Inflammatory macrophage (primary cell): ENCODE results near the gene CYRIA.
A peak's percentile ranks its signal among the peaks of the same experiment; 100 is the strongest.

Experiments used
- DNase-seq, 2 donors: peaks; one replicate each; pipeline ENCODE4 v3.0.0-alpha.2; 2020 to 2022
- total RNA-seq, 18 experiments: gene quantifications; one replicate each; lab custom pipeline; 2026; ENCODE audit warnings: mixed read lengths in 6 of 18, inconsistent platforms in 2 of 18; lab: John Stamatoyannopoulos, UW

The CYRIA gene
- 16.5 to 135 (median 41.7) reads per million in 18 experiments for total RNA-seq

GRCh38 chr2:16665748-16666448, at the start of gene CYRIA:
Gene CYRIA (minus strand): TSS chr2:16665834. CDS start chr2:16588119, 77,715 bp downstream.
- peak; percentile 36 to 67 for DNase-seq

- no peak for DNase-seq
Measured at GRCh38 chr2:16713011-16713423, 47.4 kb upstream of the CYRIA start.

- DNase-seq, result peak; percentile 89 to 91
Measured at GRCh38 chr2:16709769-16710168, 44.1 kb upstream of the CYRIA start.

- DNase-seq, result no peak
Measured at GRCh38 chr2:16708173-16708572, 42.5 kb upstream of the CYRIA start.

- no peak for DNase-seq
Measured at GRCh38 chr2:16707014-16707623, 41.5 kb upstream of the CYRIA start.

GRCh38 chr2:16700551-16701259, 35.1 kb upstream of the CYRIA start:
- DNase-seq, result peak; percentile 52 to 65

GRCh38 chr2:16693854-16694253, 28.2 kb upstream of the CYRIA start:
- no peak for DNase-seq

GRCh38 chr2:16691261-16691660, 25.6 kb upstream of the CYRIA start:
- no peak for DNase-seq

- no peak for DNase-seq
Measured at GRCh38 chr2:16687955-16688354, 22.3 kb upstream of the CYRIA start.

- no peak for DNase-seq
Measured at GRCh38 chr2:16687222-16687621, 21.6 kb upstream of the CYRIA start.

GRCh38 chr2:16686641-16687040, 21.0 kb upstream of the CYRIA start:
- no peak for DNase-seq

- no peak for DNase-seq
Measured at GRCh38 chr2:16685340-16685715, 19.7 kb upstream of the CYRIA start.

- no peak for DNase-seq
Measured at GRCh38 chr2:16684676-16685339, 19.2 kb upstream of the CYRIA start.

GRCh38 chr2:16683576-16683975, 17.9 kb upstream of the CYRIA start:
- no peak for DNase-seq

- DNase-seq, result no peak
Measured at GRCh38 chr2:16682431-16683118, 16.9 kb upstream of the CYRIA start.

GRCh38 chr2:16680781-16681180, 15.1 kb upstream of the CYRIA start:
- DNase-seq, result peak in 1 of 2 donors; percentile 43

GRCh38 chr2:16680304-16680703, 14.7 kb upstream of the CYRIA start:
- DNase-seq, result peak; percentile 60 to 79

GRCh38 chr2:16678964-16679363, 13.3 kb upstream of the CYRIA start:
- DNase-seq, result no peak

- no peak for DNase-seq
Measured at GRCh38 chr2:16677875-16678274, 12.2 kb upstream of the CYRIA start.

- DNase-seq, result no peak
Measured at GRCh38 chr2:16675781-16676180, 10.1 kb upstream of the CYRIA start.

GRCh38 chr2:16674154-16674553, 8.5 kb upstream of the CYRIA start:
- no peak for DNase-seq

GRCh38 chr2:16671760-16672159, 6.1 kb upstream of the CYRIA start:
- DNase-seq, result no peak

- DNase-seq, result no peak
Measured at GRCh38 chr2:16669388-16669787, 3.8 kb upstream of the CYRIA start.
